Adipose tissue (tissue), 3 donors: ENCODE results near the gene CTBP2. TPM values are rescaled to one million over a fixed set of nuclear protein-coding genes. Genes with fewer than 3 reads are reported as not detected.
"Not testable (repeated sequence)": the region's sequence is repeated elsewhere in the genome, so short reads cannot be mapped to it uniquely, and the experiment has no call there.

Experiments
- H3K27ac ChIP-seq: one replicate; pipeline ENCODE4 v1.5.1; 2013; ENCODE audit warnings: low read depth, low read length
- WGBS, 3 donors: extraction: QIAGEN DNeasy Blood & Tissue Kit; methylation state at CpG; one replicate each; pipeline ENCODE4 v1.1.7; 2013; 5-methylcytosine and 5-hydroxymethylcytosine counted together
- polyA plus RNA-seq, 3 donors: library from polyadenylated mRNA; stranded (reverse); fragments of 200-250 nt; gene quantifications; one replicate each; pipeline ENCODE4 v1.2.3, GENCODE V29; 2013
- donor health status: healthy with polysubstance abuse.
- donor health status: Bipolar disorder and iron deficiency.
- donor health status: healthy.

CTBP2 gene
- polyA plus RNA-seq, 3 donors = 18.9 to 29.8 (median 29.5) TPM

DNA sequence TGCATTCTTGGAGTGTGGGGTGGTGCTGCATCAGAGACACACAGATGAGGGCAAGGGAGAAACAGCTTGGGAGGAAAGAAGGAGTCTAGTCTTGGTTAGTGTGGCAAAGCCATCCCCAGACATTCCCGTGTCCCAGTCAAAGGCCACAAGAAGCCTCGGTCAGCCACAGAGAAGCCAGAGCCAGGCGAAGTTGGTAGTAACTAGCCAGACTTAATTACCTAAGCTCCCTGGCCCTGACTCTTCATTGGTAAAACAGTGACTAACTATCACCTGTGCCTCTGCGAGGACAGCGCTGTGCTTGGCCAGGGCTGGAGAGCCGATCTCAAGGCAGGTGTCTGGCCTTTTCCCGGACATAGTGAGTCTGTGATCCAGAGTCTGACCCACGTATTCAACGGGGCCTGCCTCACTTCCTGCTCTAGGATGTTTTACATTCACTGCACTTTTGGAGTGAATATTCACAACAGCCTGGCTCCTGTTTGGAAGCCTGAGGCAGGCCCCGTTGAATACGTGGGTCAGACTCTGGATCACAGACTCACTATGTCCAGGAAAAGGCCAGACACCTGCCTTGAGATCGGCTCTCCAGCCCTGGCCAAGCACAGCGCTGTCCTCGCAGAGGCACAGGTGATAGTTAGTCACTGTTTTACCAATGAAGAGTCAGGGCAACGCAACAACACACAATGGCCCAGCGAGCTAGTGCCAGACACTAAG, 9.8 kb downstream of the CTBP2 start:
- not testable (repeated sequence) for H3K27ac ChIP-seq
- 41 to 83% (median 81%) methylated on average over 14 to 16 of the region's 16 CpGs for WGBS, 3 donors

DNA sequence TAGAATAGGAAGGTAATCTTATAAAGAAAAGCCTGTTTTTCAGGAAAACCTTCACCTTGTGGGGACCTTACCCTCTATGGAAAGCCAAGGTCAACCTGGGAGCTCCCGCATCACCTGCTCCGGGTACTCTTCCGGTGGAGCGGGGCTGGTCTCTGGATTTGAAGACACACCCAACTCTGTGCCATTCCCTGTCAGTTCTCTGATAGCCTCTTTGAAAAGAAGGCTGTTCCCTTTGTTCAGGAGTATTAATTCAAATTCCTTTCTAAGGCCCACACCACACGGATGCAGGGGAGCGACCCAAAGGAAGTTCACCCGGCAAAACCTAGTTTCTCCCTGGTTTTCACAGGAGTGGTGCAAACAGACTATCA, 10.7 kb downstream of the CTBP2 start:
- WGBS, 3 donors = 50 to 88% (median 87%) methylated on average over 7 of the region's 7 CpGs
- no peak overlapping the region for H3K27ac ChIP-seq

DNA sequence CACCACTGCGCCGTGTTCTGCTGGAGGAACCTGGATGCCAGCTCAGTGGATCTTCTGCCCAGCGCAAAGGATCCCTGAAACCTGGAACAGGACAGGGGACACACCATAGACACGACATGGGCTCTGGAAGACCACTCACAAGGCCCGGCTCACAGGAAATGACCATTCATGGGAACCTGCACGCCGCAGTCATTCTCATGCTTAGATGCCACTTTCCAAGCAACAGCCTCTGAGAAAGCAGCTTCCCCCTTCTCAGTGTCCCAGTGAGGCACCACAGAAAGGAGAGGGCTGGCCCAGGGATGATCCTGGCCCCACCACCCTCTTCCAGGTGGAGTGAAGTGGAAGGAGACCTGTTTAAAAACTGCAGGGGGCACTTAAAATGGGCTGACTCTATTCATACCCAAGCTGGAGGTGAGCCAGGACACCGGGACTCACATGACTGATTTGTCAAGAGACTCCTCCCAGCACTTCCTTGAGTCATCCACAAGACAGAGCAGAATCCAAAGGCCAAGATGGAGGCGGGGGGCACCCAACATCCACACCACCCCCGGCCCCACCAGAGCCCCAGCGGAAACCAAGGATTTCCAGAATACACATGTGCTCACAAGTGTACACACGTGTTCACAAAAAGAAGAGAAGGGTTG, 11.2 kb downstream of the CTBP2 start:
- WGBS, 3 donors = 66 to 75% (median 69%) methylated on average over 12 of the region's 12 CpGs
- no peak overlapping the region for H3K27ac ChIP-seq

DNA sequence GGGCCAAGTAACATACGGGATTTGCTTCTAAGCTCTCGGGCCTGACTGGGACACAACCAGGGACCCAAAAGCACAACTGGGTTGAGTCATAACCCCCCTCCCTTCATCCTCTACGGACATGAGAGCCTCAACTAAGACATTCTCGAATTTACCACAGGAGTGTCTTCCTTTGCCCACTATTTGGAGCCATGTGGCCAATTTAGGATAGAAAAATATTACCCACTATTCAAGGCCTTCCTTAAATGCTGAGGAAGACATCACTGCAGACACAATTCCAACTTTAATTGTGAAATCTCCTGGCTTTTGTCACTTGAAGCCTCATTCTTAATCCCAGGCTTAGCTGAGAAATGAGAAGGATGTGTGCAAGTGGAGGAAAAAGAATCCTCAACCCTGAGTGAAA, 11.8 kb downstream of the CTBP2 start:
- 26 to 44% (median 35%) methylated on average over 4 of the region's 4 CpGs for WGBS, 3 donors
- no peak overlapping the region for H3K27ac ChIP-seq

DNA sequence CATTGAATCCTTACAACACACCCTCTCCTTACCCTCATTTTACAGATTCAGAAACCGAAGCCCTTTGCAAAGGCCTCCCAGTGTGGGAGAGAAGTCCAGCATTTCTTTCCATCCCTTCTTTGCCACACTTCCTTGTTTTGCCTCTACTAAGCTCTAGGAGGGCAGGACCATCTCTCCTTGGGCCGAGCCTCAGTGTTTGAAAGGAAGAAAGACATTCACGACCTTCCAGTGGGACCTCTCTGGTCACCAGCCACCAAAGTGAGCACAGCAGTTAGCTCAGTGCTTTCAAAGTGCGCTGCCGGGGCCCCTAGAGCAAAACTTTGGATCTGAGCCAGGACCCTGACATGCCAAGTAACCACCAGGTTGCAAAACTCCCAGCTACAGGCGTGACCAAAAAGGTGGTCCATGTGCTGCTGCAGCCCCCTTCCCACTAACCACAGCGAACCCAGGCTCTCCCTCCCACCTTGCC, 12.4 kb downstream of the CTBP2 start:
- peak overlapping the region; percentile 31 for H3K27ac ChIP-seq
- WGBS, 3 donors = 19 to 21% (median 21%) methylated on average over 7 of the region's 7 CpGs

DNA sequence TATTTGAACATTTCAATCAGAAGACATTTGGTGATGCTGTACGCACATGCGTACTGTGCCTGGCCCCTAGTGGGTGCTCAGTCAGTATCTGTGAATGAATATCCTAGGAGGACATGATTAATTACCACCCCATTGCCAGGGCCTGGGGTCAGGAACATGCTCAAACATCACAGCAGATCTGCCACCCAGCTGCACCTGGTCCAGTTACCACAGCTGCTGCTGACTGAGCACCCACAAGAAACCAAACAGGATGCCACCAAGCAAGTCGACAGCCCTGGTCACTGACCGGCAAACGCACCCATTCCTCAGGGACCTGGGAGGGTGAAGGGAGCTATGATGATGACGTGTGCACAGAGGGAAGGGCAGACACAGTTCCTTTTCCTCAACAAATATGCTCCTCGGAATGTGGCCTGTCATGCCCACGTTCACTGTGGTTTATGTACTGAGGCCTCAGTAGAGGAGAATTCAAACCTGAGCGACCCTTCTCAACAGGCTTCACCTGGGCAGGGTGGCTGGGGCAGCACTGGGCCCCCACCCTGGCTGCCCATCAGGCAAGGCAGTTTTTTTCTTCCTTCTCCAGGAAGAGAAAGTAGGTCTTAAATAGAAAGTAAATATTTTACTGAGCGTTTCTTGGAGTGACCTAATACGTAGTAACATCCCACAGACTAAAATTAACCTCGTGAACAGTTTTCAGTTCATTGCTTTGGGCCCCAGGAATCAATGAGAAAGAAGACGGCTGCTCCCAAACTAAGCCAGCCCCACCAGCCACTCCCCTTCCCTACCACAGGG, 13.4 kb downstream of the CTBP2 start:
- WGBS, 3 donors = 22 to 35% (median 30%) methylated on average over 13 of the region's 13 CpGs
- no peak overlapping the region for H3K27ac ChIP-seq

DNA sequence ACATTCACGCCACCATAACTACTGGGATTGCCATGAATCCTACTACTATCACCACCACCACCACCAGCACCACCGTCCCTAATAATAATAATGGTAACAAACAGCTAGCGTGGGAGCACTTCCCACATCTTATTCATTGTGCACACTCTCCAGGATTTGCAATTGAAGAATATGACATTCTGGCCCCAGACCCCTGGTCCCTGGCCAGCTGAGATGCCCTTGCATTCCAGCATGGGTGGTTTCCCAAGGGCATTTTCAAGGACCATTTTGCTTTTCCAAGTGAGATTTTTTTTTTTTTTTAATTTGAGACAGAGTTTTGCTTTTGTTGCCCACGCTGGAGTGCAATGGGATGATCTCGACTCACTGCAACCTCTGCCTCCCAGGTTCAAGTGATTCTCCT, 14.7 kb downstream of the CTBP2 start:
- 83 to 97% (median 90%) methylated on average over 5 of the region's 5 CpGs for WGBS, 3 donors
- H3K27ac ChIP-seq = no peak overlapping the region

DNA sequence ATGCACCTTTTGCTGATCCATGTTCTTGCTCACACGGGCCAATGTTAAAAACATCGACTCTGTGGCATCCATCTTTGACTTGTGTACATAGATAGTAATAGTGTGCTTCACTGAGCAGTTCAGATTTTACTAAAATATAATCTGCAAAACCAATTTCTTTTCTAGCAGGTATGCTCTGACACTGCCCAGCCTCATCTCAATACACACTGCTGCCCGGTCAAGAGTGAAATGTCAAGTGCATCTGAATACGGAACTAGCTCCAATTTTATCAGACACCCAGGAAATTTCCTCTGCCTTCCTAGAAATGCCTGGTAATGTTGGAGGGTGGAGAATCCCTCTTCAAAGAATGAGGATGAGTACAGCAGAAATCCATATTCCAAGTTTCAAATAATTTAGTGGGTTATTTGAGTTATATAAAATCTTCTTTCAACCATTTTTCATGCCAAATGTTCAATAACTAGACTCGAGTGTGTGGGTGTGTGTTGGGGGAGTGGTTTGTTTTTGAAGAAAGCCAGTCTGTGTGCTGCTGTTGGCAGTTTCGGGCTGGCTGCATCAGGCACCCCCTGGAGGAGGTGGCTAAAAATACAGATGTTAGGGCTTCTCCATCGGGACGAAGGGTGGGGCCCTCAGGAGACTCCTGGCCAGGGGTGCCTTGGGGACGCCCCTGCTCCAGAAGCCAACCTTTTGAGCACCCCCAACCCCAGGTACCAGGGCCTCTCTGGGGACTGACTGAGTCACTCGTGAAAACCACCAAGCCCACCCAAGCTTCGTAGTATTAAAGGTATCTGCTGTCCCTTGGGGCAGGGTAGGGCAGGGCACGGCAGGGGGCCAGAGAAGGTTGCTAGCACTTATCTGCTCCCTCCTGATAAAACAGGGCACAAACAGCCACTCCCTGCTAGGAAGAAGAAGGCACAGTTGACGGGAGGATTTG, 15.4 kb downstream of the CTBP2 start:
- no peak overlapping the region for H3K27ac ChIP-seq
- WGBS, 3 donors = 30 to 47% (median 45%) methylated on average over 13 of the region's 13 CpGs

DNA sequence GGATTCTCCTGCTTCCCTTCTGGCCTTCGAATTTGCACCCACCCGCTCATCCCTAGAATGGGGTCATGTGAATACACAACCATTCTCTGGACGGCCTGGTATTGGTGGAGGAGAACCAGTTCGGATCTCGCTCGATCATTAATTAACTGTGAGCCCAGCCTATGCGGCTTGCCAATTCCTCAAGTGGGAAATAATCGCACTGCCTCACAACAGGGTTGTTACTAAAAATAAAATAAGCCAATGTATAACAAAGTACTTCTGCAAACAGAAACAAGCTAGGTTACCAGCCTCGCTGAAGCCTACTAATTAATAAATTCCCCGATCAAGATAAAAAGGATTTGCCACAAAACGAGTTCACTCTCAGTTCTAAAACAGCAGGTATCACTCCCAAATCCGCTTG, 16.2 kb downstream of the CTBP2 start:
- no peak overlapping the region for H3K27ac ChIP-seq
- 26 to 61% (median 59%) methylated on average over 12 of the region's 12 CpGs for WGBS, 3 donors

DNA sequence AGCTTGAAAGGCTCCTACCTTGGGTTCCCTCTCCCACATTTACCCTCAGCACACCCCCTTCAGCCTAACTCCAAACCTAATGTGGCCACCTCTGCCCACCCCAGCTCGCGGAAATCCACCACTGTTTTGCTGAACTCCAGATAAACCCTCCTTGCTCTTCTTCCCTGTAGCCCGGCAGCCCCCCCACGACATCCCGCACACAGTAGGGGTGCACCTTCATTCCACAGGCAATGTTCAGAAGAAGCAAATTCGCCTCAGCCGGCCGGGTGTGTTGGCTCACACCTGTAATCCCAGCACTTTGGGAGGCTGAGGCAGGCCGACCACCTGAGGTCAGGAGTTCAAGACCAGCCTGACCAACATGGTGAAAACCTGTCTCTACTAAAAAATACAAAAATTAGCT, 17.4 kb downstream of the CTBP2 start:
- H3K27ac ChIP-seq = no peak overlapping the region
- WGBS, 3 donors = 85 to 95% (median 92%) methylated on average over 9 of the region's 9 CpGs

DNA sequence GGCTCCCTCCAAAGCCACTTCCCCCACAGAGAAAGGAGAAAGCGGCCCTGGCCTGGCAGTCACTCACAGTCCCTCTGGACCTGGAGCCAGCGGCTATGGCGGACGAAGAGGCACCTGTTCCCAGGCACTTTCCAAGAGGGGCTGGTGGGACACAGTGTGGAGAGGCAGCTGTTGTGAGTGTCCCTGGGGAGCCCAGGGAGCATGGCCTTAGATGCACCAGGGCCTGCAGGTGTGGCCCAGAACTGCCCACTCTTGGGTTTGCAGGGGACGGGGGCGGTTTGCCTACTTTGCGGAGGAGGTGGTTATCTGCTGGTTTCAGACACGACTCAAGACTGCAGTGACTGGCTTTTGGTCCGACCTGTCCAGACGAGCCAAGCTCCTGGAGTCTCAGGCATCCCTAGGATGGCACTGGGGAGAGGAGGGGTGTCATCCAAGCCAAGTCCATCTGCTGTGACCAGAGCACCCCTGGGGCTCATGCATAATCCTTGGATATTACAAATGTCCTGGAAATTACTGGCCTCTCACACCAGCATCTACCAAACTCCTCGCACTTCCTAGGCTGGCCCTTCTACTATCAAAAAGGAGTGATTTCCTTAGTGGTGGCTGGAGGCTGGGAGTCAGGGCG, 18.4 kb downstream of the CTBP2 start:
- no peak overlapping the region for H3K27ac ChIP-seq
- WGBS, 3 donors = 87 to 93% (median 92%) methylated on average over 12 of the region's 12 CpGs

DNA sequence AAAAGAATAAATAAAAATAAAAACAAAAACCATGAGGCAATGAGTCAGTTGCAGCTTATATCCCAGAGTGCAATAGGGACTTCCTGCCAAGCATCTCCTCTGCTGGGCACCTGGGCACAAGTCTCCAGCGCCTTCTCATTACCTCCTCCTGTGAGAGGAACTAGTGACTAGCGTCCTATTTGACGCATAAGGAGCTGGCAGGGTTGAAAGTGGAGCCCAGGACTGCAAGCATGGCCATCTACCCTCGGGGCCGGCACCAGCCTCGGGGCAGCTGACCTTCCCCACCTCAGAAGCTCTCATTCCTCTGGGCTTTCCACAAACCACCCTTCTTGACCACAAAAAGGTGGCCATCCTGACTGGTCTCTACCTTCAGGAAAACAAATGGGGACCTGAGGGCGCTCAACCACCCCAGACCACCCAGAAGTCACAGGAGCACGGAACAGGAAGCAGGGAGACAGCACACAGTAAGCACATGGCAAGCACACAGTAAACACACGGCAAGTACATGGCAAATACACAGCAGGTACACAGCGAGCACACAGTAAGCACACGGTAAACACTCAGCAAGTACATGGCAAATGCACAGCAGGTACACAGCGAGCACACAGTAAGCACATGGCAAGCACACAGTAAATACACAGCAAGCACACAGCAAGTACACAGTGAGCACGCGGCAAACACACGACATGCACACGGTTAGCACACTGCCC, 19.1 kb downstream of the CTBP2 start:
- 86% methylated on average over 16 of the region's 16 CpGs for WGBS, 3 donors
- H3K27ac ChIP-seq = no peak overlapping the region

DNA sequence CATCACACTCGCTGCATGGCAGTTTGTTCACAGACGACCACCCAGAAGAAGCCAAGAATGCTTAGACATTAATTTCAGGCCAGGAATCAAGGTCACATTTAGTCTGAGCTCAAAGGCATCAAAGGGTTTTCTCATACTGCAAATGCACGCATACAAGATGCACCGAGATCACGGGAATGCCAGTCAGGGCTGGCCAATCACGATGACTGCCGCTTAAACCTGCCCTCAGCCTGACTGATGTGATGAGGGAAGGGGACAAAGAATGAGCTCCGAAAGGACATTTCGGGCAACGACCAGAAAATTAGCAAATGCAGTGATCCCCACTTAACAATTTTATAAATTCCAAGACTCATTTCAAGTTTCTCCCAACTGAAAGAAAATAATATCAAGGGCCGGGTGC, 20.2 kb downstream of the CTBP2 start:
- H3K27ac ChIP-seq = no peak overlapping the region
- 89 to 94% (median 94%) methylated on average over 11 of the region's 11 CpGs for WGBS, 3 donors

DNA sequence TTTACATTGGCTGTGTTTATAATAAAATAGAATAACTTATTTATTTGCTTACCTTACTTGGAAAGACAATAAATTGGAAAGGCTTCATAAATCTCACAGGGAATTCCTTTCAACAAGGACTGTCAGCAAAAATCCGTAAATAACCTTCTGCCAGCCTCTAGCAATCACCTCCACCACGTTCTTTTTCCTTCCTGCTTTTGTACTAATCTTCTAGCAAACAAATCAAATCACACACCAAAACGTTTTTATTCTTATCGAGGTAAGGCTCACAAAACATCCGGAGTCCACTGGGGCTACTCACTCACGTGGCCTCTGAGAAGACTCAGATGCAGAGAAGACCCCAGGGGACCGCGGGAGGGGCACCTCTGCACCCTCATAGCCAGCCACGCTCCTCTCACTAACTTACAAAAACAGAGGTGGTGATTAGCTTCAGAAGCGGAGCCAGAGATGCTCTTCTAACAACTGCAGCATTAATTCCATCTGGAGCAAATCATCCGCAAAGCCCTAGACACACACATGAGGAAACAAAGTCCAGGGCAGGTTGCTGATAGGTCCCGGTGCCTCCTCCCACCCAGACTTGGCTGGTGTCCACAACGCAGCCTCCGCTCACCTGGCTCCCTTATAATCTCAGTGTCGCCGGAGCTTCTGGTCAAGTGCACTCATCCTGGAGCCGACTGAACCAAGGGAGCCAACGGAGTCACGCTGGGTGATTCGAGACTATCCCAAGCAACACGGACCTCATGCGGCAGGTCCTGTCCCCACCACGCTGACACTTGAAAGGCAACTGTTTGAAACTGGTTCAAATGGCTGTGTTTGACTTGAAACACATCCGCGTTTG, 22.5 kb downstream of the CTBP2 start:
- H3K27ac ChIP-seq = no peak overlapping the region
- 26 to 64% (median 56%) methylated on average over 25 of the region's 25 CpGs for WGBS, 3 donors

DNA sequence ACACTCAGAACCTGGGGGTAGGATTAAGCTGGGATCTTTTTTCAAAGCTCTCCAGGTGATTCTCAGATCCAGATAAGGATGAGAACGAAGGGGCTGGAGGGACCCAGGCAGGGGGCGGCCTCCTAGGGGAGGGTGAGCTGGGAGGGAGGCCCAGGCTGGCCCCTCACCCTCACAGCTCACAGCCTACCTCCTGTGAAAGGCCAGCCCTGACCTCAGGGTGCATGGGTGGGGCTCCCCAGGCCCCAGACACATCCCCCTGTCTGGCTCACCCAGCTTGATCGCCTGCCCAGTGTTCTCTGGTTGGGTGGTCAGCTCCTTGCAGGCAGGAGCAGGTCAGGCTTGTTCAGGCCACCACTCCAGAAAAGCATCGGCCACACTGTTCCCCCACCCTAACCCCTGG, 24.3 kb downstream of the CTBP2 start:
- 88 to 93% (median 90%) methylated on average over 4 of the region's 4 CpGs for WGBS, 3 donors
- no peak overlapping the region for H3K27ac ChIP-seq

DNA sequence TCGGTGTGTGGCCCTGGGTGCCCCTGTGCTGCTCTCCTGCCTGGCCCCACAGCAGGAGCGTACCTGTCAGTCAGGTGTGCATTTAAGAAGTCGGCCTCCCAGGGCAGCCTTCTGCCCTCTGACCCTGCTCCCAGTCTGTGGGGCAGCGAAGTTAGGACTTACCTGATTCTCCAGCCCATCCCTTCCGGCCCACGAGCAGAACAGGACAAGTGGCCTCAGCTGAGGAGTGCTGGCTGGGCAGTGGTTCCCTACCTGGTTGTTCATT, 24.7 kb downstream of the CTBP2 start:
- 72 to 95% (median 93%) methylated on average over 6 of the region's 6 CpGs for WGBS, 3 donors
- no peak overlapping the region for H3K27ac ChIP-seq
